Muscle of back (tissue), 11 donors: Measurements from ENCODE around the gene C1QTNF1. TPM values are rescaled to one million over a fixed set of nuclear protein-coding genes. Genes with fewer than 3 reads are reported as not detected.

ENCODE experiments used
- DNase-seq, 3 donors: peaks; one replicate each; pipeline versions ENCODE4 v3.0.0 to v3.0.0-alpha.2; 2013
- polyA plus RNA-seq, 10 donors: library from polyadenylated mRNA; unstranded; fragments of 120-200 nt; gene quantifications; one replicate each; pipeline ENCODE4 v1.2.1, GENCODE V29; 2013; ENCODE audit not compliant: insufficient read length in 10 of 10

C1QTNF1 gene
- polyA plus RNA-seq, 10 donors, result 4.0 to 15.5 (median 5.3) TPM

DNA sequence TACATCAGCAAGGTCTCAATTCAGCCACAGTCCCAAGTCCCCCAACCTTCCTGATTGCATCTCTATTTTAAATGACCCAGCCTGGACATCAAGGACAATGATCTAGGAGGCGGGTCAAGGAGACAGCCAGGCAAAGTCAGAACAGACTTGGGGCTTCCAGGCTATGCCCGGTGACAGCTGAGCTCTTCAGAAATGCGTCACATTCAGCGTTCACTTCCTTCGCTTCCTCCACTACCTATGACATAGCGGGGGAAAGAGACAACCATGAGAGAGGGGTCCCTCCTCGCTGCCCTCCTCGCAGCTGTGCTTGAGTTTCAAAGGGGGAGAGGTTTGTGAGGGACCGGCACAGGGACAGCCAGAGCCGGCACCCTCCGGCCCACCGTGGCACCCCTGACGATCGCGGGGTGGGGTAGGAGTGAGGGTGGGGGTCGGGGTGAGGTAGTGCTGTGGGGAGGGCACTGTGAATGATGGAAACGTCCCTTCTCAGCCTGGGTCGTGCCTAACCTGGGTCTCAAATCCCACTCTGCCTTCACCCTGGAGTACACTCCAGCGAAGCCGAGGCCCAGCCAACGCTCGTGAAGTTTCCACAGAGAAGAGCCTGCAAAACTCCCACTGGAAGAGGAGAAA, 31.9 kb upstream of the C1QTNF1 start:
- DNase-seq, result no peak

DNA sequence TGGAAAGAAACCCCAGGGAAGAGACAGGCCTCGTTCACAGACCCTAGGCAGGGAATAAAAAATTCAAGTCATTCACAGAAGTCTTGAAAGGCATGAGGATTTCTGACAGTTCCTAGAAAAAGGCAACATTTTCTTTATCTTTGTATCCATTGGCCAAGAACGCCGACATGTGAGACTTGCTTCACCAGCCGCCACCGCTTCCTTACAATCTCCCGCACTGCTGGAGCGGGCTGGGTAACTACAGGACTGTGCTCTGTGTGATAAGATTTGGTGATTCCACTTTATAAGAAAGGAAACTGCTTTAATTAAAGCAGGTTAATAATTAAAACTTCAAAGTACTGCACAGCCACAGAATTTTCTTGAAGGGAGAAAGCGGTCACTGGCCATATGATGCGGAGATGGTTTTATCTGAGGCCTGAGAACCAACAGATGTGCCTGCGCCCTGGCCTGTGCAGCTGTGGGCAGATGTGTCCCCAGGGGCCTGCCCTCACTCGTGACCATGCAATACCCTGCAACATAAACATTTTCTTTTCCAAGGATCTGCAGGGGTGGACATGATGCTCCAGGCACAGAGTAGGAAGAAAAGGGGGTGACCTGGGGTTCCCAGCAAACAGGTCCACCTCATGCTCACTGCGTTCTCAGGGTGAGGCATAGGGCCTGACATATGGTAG, 31.3 kb upstream of the C1QTNF1 start:
- DNase-seq, result no peak

DNA sequence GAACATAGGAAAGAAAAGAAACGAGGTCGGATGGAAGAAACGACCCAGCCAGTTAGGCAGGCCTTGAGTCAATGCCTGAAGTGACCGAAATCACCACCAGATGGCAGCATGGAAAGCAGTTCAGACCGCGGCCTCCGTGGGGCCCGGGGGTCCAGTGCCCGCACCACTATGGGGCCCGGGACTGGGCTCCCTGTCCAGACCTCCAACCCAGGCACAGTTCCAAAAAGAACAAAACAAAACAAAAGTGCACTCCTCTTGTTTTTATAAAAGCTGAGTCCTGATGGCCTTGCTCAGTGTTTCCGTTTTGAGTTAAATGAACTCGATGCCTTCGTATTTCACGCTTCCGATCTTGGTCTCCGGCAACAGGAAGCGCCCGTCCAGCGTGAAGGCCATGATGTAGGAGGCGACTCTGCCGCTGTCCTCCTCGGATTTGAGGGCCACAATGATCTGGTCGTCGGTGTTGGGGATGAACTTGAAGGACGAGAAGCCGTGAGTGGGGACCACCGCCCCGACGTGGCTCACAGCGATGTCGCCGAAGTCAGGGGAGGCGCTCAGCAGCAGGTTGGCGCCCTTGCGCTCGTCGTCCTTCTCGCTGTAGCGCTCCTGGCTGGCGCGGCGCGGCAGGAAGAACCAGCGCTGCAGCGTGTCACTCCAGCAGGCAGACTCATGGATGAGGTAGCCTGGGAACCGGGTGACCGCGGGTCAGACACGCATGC, 30.6 kb upstream of the C1QTNF1 start:
- peak in 1 of 3 donors; percentile 55 for DNase-seq

DNA sequence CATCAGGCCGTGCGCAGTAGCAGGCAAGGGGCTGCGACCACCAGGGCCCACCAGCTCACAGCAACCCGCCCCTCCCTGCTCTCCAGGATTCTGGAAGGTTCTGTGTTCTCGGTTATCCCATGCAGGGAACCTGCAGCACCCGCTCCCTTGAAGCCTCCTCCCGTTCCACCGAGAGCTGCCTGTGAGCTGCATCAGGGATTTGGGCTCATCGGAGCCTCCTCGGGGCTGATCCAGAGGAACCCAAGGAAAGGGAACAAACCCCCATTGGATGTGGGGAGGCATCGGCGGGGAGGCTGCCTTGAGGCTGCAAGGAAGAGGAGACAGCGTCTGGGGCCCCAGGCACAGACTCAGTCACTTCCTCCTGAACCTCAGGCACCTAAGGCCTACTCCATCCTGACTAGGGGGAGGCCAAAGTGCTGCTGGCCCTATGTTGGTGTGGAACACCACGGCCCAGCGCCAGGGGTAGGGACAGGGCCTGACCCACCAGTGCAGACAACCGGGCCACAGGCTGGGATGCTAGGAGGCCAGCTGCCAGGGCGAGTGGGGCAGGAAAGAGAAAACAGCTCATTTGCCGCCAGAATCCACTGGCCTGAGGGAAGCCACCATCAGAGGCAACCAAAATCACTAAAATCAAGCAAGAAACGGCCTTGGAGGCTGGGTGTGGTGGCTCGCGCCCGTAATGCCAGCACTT, 29.8 kb upstream of the C1QTNF1 start:
- no peak for DNase-seq

DNA sequence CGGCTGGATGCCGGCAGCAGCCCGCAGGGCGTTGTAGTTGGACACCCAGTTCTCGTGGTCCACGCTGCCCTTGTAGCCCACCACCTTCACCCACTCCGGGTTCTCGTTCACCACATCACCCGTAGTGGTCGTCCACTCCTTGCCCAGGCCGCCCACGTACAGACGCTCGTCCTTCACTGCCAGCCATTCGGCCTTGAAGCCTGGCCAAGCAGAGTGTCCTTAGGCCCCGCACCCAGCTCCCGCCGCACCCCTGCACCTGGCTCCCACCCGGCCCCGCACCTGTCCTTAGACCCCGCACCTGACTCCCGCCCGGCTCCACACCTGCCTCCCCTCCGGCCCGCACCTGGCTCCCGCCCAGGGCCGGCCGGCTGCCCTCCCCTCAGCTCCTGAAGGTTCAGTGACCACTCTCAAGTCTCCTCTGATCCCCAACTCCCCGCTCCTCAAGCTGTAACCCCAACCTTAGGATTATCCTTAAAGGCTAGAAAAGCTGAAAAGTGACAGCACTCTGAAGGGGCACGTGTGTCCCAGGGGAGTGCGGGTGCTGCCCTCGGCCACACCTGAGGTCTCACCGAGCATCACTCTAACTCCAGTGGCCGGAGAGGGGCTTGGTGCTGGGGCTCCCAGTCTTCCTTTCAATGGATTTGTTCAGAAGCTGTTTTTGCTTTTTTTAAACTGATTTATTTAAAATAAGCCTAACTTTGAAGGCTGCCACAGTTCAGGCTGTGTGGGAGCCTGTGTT, 28.8 kb upstream of the C1QTNF1 start:
- no peak for DNase-seq

DNA sequence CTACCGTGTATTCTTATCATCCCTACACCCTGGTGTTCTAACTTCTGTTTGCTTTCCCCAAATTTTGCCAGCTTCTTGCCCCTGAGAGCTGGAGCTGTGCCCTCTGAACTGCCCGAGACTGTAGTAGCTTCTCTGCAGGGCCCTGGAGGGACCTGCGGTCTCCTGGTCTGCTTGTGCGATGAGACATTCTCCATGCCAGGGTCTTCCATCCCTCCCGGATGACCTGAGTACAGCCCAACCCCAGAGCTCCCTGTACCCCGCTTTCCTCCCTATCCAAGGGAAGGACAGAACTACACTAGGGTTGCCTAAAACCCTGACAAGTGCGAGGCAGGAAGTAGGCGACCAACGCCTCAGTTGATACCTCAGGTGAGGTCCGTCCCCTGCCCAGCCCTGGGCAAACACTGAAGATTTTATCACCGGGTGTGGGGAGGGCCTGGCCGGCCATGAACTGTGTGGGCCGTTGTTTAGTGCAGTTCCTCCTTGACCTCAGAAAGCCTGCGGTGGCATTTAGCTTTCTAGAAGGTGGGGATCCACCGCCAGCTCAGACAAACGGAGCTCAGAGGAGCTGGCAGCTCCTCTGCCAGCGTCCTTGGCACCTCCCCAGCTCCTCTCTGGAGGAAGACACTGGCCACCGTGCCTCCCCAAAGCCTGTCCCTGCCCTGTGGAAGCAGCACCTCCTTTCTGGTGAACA, 28.1 kb upstream of the C1QTNF1 start:
- DNase-seq, result no peak

DNA sequence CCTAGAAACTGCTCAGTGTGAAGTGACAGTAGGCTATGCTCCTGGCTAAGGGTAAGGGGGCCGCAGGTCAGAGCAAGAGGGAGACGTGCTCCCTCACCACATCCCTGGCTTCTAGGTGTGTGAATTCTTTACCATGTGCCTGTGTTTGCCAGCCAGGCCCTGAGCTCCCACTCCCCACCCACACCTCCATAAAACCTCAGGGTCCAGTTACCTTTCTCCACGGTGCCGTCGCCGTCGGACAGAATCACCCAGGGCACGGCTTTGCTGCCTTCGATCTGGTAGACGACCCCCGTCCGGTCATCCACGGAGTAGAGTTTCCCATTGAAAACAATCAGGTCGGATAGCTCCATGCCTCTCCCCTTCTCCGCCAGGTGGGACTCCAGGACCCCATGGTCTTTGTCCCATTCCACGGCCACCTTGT, 27.2 kb upstream of the C1QTNF1 start:
- no peak for DNase-seq

DNA sequence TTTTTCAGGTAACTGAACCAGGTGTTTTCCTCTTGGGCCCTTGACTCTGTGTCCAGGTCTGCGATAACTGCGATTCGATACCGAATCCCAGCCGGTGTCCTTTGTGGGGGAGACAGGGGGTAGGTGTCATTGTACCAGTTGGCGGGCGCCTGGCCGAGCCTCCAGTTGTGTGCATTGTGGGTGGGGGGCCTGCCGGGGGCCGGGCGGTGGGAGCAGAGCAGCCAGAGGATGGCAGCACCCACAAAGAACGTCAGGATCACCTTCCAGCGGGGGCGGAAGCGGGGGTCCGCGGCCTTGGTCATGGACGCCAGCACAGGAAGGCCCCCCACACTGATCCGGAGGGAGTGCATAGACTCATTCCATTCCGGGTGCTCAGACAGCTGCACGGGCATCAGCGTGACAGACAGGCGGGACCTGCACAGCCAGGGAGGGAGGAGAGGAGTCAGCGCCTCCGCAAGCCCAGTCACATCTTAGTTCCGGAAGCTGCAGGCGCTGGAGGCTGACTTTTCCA, 26.7 kb upstream of the C1QTNF1 start:
- no peak for DNase-seq

DNA sequence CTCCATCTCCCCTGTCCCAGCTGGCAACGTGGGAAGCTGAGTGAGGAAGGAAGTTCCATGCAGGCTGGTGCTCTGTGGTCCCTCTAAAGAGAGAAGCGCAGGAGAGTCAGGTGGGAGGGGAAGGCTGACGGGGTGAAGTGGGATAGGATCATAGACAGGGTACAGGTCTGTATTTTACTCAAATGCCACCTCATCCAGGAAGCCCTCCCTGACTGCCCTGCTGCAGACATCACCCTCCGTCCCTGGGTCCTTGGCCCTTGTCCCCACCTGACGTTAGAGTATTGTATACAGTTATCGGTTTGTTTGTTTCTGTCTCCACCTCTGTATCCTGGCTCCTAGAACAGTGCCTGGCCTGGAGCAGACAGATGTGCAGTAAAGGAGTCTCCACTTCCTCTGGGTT, 26.1 kb upstream of the C1QTNF1 start:
- DNase-seq, result no peak

DNA sequence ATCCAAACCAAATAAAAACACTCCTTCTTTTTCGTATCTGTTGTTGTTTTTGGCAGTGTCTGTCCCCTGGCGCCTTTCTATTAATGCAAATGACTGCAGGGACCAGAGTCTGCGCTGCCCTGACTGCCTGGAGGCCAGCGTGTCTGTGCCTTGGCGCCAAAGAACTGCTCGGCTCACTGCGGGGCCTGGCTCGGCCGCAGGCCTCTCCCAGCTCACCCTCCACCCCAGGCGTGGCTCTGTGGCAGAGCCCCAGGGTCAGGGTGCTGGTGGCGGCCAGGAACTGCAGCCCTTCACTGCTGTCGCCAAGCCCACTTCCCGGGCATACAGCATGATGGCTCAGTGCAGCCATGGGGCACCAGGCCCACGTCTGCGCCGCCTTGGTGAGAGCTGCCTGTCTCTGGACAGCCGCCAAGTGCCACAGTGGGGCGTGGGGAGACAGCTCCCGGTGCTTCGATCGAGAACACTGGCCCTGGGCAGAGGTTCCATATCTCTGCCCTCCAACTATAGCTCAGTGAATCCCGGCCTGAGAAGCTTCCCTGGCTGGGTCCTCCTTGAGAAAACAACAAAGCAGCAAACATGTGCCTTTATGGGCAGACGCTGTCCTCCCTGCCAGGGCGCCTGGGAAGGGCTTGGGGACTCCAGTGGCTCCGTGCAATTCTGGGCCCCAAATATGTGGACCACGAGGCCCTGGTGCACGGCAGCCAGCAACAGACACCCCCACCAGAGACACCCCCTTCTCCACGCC, 25.5 kb upstream of the C1QTNF1 start:
- no peak for DNase-seq

DNA sequence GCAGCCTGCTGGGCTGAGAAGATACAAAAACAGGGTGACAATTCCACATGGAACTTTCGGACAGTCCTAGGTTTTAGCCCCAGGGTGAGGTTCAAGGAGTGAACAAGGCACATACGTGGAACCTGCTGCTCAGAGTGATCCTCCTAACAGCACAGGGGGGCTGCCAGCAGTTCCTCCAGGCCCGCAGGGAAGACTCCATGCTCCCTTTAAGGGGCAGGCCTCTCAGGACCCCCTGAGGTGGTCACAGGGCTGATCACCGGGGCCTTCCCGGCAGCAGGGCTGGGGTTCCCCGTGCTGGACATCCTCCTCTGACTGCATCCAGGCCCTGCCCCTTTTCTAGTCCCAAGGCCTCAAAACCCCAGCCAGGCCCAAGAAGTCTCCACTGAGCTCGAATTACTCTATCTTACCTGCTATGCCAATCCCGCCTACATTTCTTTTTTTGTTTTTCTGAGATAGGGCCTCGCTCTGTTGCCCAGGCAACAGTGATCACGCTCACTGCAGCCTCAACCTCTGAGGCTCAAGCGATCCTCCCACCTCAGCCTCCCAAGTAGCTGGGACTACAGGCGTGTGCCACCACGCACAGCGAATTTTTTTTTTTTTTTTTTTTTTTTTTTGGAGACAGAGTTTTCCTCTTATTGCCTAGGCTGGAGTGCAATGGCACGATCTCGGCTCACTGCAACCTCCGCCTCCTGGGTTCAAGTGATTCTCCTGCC, 24.8 kb upstream of the C1QTNF1 start:
- DNase-seq, result no peak

DNA sequence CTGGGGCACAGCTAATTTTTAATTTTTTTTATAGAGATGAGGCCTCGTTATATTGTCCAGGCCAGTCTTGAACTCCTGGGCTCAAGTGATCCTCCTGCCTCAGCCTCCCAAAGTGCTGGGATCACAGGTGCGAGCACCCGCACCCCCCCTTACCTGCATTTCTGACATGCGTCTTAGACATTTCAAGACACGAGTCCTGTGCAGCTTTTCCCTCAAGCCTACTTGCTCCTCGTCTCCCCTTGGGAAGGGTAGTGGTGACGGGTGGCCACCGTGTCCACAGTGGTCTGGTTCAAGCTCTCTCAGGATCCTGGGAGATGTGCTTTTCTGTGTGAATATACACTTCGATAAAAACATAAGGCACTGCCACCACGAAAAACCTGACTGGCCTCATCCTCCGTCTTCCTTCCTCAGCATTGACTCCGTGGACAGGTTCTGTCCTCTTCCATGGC, 24.0 kb upstream of the C1QTNF1 start:
- no peak for DNase-seq

DNA sequence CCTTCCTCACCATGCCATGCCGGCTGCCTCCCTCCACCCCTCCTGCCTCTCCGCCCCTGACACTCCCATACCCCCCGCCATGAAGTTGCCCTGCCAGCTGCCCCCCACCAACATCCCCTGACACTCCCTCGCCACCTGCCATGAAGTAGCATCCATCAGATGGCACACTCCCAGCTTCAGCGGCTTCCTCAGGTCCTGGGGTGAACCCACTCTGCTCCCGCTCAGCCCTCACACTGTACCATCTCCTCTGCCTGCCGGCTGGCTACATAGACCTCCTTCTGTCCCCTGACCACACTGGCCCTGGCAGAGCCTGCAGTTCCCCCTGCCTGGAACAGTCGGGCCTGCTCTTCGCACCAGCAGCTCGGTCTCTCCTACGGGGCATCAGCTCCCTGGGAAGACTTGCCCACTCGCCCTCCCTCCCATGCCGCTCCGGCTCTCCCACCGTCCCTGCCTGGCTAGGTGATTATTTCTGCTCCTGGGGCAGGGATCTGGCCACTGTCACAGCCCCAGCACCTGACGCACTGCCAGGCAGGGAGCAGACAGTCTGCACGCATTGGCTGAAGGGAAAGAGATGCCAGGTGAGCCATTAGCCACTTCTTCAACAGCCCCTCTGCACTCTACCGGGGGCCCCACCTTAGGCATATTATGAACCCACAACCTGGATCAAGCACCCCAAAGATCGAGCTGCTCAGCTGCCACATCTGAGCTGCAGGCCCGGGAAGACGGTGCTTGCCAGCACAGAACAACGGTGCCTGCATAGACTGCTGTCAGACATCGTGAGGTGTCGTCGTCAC, 23.4 kb upstream of the C1QTNF1 start:
- no peak for DNase-seq

DNA sequence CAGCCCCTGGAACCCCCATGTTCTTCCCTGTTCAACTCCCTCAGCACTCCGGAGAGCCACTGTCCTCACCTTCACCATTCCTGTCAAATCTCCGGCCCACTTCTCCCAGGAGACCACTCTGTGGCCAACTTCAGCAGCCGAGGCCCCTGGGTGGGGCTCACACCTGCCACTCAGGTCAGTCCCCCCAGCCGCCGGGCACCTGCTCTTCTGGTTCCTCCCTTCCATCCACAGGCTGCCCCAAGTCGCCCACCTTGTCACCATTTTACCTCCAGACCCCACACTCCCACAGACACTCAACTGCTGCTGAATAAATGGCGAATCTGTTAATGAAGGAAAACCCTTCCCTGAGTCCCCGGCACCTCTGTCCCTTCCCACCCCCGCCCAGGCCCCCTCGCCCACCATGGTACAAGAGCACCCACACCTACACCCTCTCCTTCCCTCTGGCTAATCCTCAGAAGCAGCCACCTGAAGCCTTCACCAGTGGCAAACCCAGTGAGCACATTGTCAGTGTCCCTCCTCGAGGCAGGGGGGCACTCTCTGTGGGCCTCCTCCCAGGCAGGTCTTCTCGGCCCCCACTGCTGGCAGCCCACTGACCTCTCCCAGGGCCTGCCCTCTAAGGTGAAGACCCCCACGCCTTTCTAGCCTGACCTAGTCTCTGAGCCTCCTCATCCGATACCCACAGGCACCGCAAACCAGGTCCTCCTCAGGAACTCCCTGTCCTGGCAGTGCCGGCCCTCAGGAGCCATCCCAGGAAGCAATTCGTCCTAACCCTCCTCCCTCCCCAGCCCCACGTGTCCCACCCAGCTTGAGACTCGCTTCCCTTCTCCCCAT, 22.6 kb upstream of the C1QTNF1 start:
- no peak for DNase-seq

DNA sequence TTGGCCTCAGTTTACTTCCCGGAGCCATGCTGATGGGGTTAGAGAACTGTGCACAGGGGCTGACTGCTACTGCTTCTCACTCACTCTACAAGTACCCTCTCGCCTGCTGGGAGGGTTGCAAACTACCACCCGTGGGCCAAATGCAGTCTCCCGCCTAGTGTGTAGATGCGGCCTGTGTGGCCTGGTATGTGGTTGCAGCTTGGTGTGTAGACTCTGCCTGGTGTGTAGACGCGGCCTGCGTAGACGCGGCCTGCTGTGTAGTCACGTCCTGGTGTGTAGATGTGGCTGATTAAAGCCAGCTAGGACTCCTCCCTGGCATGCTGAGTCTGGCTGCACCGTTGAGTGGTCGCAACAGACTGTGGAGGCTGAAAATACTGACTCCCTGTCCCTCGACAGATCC, 21.7 kb upstream of the C1QTNF1 start:
- DNase-seq, result no peak

DNA sequence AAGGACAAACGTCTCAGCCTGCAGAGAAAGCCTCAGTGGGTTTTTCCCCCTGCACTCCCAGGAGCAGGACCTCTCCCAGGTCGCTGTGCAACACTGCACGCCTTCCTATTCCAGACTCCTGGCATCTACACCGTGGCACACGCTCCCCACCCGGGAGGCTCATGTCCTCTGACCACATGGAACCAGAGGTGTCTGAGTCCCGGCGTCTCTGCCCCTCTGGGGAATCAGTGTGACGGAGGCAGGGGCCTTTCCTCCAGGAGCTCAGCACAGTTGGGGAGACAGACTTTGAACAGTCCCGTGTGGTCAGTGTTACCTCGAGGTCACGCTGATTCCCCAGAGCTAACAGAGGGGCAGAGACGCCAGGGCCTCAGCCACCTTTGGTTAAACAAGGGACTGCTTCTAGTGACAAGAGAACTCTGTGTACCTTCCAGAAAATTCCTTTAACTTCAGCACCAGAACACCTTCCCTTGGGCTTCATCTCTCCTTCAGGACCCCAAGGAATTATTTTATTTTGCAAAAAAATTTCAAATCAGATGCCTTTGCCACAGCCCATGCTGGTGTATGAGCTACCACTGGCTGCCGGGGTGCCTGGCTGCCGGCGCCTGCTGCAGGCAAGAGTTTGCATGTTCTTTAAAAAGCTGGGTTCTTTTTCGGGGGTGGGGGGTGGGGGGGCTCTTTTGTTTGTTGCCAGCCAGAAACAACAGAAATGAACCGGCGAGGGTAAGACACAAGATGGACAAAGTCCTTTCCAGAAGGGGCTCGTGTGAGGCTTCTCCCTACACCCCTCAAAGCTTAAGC, 21.0 kb upstream of the C1QTNF1 start:
- DNase-seq, result no peak
